HEK293 (cell line): ENCODE measurements around the gene HBA1.

Source experiments
- CTCF ChIA-PET: fragments of 350-600 bp; formaldehyde crosslinking; extraction: SDS; loops from one replicate; lab custom pipeline; 2021; ENCODE audit warnings: antibody characterized with exemption; lab: Yijun Ruan, JAX
- POLR2A ChIA-PET: fragments of 300-600 bp; formaldehyde crosslinking; extraction: SDS; loops from one replicate; lab custom pipeline; 2020; ENCODE audit warnings: antibody characterized with exemption, inconsistent platforms; lab: Yijun Ruan, JAX
- H3K27ac ChIP-seq: fragments of 200-500 bp; sonication (Bioruptor generic); 2 replicates; pipeline ENCODE4 v1.5.1; 2014; ENCODE audit warnings: low read depth, low read length, control low read depth, inconsistent platforms; ENCODE audit errors: extremely low read depth
- H3K36me3 ChIP-seq, 2 experiments: fragments of 200-500 bp in 1 of 2; sonication (Bioruptor generic) in 1 of 2; 1 replicate in 1 of 2; 2 replicates in 1 of 2; pipeline ENCODE4 v1.5.1; 2014 to 2017; ENCODE audit warnings: inconsistent platforms in 2 of 2, low read length in 2 of 2; ENCODE audit not compliant: control insufficient read depth in 2 of 2, insufficient read depth in 1 of 2
- H3K4me1 ChIP-seq: fragments of 200-500 bp; sonication (Bioruptor generic); 2 replicates; pipeline ENCODE4 v1.5.1; 2014; ENCODE audit warnings: mild to moderate bottlenecking, low read length, inconsistent platforms; ENCODE audit not compliant: control insufficient read depth, insufficient read depth
- H3K4me3 ChIP-seq: 2 replicates; pipeline ENCODE4 v1.5.1; 2011; ENCODE audit warnings: low read depth, mild to moderate bottlenecking, control low read depth, low read length, moderate library complexity
- H3K9me3 ChIP-seq: fragments of 200-500 bp; sonication (Bioruptor generic); 2 replicates; pipeline ENCODE4 v1.5.1; 2014; ENCODE audit warnings: low read depth, low read length, inconsistent platforms; ENCODE audit not compliant: control insufficient read depth, insufficient read depth
- EGR2 ChIP-seq: fragments of 450-650 bp; formaldehyde crosslinking; IDR thresholded peaks from 2 replicates; pipeline ENCODE4 v1.5.1; 2016; ENCODE audit warnings: low read depth, missing biosample characterization, missing genetic modification characterization
- PRDM1 ChIP-seq: fragments of 450-650 bp; formaldehyde crosslinking; IDR thresholded peaks from 2 replicates; pipeline ENCODE4; 2016; ENCODE audit warnings: missing biosample characterization, missing genetic modification characterization
- PRDM6 ChIP-seq: fragments of 450-650 bp; formaldehyde crosslinking; IDR thresholded peaks from 2 replicates; pipeline ENCODE4 v1.5.1; 2017; ENCODE audit warnings: missing biosample characterization, missing genetic modification characterization
- RBAK ChIP-seq: fragments of 450-650 bp; formaldehyde crosslinking; IDR thresholded peaks from 2 replicates; pipeline ENCODE4 v1.5.1; 2016; ENCODE audit warnings: missing biosample characterization, missing genetic modification characterization
- SP2 ChIP-seq: fragments of 450-650 bp; formaldehyde crosslinking; IDR thresholded peaks from 2 replicates; pipeline ENCODE4 v1.5.1; 2016; ENCODE audit warnings: missing biosample characterization, missing genetic modification characterization
- SP3 ChIP-seq: fragments of 450-650 bp; formaldehyde crosslinking; IDR thresholded peaks from 2 replicates; pipeline ENCODE4 v1.5.1; 2016; ENCODE audit warnings: missing biosample characterization, missing genetic modification characterization
- ZNF112 ChIP-seq: fragments of 450-650 bp; formaldehyde crosslinking; IDR thresholded peaks from 2 replicates; pipeline ENCODE4 v1.5.0; 2017; ENCODE audit warnings: missing biosample characterization, missing genetic modification characterization
- ZNF169 ChIP-seq: fragments of 450-650 bp; formaldehyde crosslinking; IDR thresholded peaks from 2 replicates; pipeline ENCODE4 v1.5.1; 2016; ENCODE audit warnings: missing biosample characterization, missing genetic modification characterization
- ZNF335 ChIP-seq: fragments of 450-650 bp; formaldehyde crosslinking; conservative IDR thresholded peaks from 2 replicates; pipeline ENCODE4 v1.5.1; 2016; ENCODE audit warnings: missing biosample characterization, missing genetic modification characterization
- ZNF341 ChIP-seq: fragments of 450-650 bp; formaldehyde crosslinking; IDR thresholded peaks from 2 replicates; pipeline ENCODE4; 2016; ENCODE audit warnings: low read depth, missing biosample characterization, missing genetic modification characterization
- ZNF362 ChIP-seq: fragments of 450-650 bp; formaldehyde crosslinking; IDR thresholded peaks from 2 replicates; pipeline ENCODE4 v1.5.1; 2016; ENCODE audit warnings: missing biosample characterization, missing genetic modification characterization
- ZNF404 ChIP-seq: fragments of 450-650 bp; formaldehyde crosslinking; IDR thresholded peaks from 2 replicates; pipeline ENCODE4 v1.5.1; 2017; ENCODE audit warnings: missing biosample characterization, missing genetic modification characterization
- ZNF48 ChIP-seq: fragments of 450-650 bp; formaldehyde crosslinking; IDR thresholded peaks from 2 replicates; pipeline ENCODE4 v1.5.1; 2016; ENCODE audit warnings: missing biosample characterization, missing genetic modification characterization
- ZNF529 ChIP-seq: fragments of 450-650 bp; formaldehyde crosslinking; IDR thresholded peaks from 2 replicates; pipeline ENCODE4 v1.5.1; 2017; ENCODE audit warnings: missing genetic modification characterization, missing biosample characterization; ENCODE audit not compliant: insufficient replicate concordance
- ZNF623 ChIP-seq: fragments of 450-650 bp; formaldehyde crosslinking; IDR thresholded peaks from 2 replicates; pipeline ENCODE4 v1.5.1; 2016; ENCODE audit warnings: missing biosample characterization, missing genetic modification characterization
- ZNF624 ChIP-seq: fragments of 450-650 bp; formaldehyde crosslinking; IDR thresholded peaks from 2 replicates; pipeline ENCODE4 v1.5.1; 2017; ENCODE audit warnings: missing biosample characterization, missing genetic modification characterization
- TF ChIP-seq, protein P1 (sequence below): fragments of 450-650 bp; formaldehyde crosslinking; IDR thresholded peaks from 2 replicates; pipeline ENCODE4 v1.5.1; 2016; ENCODE audit warnings: missing biosample characterization, missing genetic modification characterization

HBA1 gene

GRCh38 chr16:173928-174769 is 2.3 kb upstream of the HBA1 start (continued):
- TF ChIP-seq, protein P1, sequence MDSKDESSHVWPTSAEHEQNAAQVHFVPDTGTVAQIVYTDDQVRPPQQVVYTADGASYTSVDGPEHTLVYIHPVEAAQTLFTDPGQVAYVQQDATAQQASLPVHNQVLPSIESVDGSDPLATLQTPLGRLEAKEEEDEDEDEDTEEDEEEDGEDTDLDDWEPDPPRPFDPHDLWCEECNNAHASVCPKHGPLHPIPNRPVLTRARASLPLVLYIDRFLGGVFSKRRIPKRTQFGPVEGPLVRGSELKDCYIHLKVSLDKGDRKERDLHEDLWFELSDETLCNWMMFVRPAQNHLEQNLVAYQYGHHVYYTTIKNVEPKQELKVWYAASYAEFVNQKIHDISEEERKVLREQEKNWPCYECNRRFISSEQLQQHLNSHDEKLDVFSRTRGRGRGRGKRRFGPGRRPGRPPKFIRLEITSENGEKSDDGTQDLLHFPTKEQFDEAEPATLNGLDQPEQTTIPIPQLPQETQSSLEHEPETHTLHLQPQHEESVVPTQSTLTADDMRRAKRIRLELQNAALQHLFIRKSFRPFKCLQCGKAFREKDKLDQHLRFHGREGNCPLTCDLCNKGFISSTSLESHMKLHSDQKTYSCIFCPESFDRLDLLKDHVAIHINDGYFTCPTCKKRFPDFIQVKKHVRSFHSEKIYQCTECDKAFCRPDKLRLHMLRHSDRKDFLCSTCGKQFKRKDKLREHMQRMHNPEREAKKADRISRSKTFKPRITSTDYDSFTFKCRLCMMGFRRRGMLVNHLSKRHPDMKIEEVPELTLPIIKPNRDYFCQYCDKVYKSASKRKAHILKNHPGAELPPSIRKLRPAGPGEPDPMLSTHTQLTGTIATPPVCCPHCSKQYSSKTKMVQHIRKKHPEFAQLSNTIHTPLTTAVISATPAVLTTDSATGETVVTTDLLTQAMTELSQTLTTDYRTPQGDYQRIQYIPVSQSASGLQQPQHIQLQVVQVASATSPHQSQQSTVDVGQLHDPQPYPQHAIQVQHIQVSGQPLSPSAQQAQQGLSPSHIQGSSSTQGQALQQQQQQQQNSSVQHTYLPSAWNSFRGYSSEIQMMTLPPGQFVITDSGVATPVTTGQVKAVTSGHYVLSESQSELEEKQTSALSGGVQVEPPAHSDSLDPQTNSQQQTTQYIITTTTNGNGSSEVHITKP (tag by site-specific recombination) = peak; percentile 33; the same call in 1 of the 2 replicates

GRCh38 chr16:175011-175949 is 1.2 kb upstream of the HBA1 start:
- H3K36me3 ChIP-seq = no peaks in the 10 kb centered on the region
- H3K4me3 ChIP-seq = no peak overlapping the region
- TF ChIP-seq SP2 (tag by site-specific recombination) = 0 out of 2 replicates have a peak, but pooled peaks have one; percentile 7
- no peak for TF ChIP-seq ZNF112 (tag by site-specific recombination)
- TF ChIP-seq SP3 = no peak
- no peak for TF ChIP-seq ZNF362 (tag by site-specific recombination)
- TF ChIP-seq ZNF169 (tag by site-specific recombination) = no peak
- TF ChIP-seq ZNF529 (tag by site-specific recombination) = no peak
- no peak for TF ChIP-seq RBAK
- TF ChIP-seq ZNF341 = peak; percentile 70
- peak; percentile 36; the same call in 1 of the 2 replicates for TF ChIP-seq ZNF623 (tag by site-specific recombination)
- no peak for TF ChIP-seq PRDM6 (tag by site-specific recombination)
- TF ChIP-seq ZNF335 = peak; percentile 39
- no peak for TF ChIP-seq ZNF48 (tag by site-specific recombination)
- no peak for TF ChIP-seq ZNF624
- no peak for TF ChIP-seq ZNF404 (tag by site-specific recombination)
- TF ChIP-seq PRDM1 (tag by site-specific recombination) = 0 out of 2 replicates have a peak, but pooled peaks have one; percentile 36
- peak; percentile 64 for TF ChIP-seq EGR2
- ChIA-PET CTCF (interaction anchor here (1.1 to 1.2 kb wide), 3 partner anchors 55 to 78 kb away, joined by 3 read pairs; no protein-coding TSS in a partner anchor), POLR2A (interaction anchor here (0.6 to 0.7 kb wide), 4 partner anchors 16 to 177 kb away, joined by 3 to 4 read pairs (median 4); partner anchors contain the start of gene AXIN1)
- H3K9me3 ChIP-seq = no peaks in the 10 kb centered on the region
- no peak overlapping the region for H3K27ac ChIP-seq
- 0 out of 2 replicates have a peak, but pooled peaks cover 2% of the 10 kb centered on the region for H3K4me1 ChIP-seq
